ENCODE data around the gene DBNDD1. TPM values are rescaled to one million over a fixed set of nuclear protein-coding genes. Genes with fewer than 3 reads are reported as not detected.
"Not testable (repeated sequence)": the region's sequence is repeated elsewhere in the genome, so short reads cannot be mapped to it uniquely, and the experiment has no call there.

DBNDD1 gene
- total RNA-seq, 1 donor from 2014 or later: 4.2 TPM

DNA sequence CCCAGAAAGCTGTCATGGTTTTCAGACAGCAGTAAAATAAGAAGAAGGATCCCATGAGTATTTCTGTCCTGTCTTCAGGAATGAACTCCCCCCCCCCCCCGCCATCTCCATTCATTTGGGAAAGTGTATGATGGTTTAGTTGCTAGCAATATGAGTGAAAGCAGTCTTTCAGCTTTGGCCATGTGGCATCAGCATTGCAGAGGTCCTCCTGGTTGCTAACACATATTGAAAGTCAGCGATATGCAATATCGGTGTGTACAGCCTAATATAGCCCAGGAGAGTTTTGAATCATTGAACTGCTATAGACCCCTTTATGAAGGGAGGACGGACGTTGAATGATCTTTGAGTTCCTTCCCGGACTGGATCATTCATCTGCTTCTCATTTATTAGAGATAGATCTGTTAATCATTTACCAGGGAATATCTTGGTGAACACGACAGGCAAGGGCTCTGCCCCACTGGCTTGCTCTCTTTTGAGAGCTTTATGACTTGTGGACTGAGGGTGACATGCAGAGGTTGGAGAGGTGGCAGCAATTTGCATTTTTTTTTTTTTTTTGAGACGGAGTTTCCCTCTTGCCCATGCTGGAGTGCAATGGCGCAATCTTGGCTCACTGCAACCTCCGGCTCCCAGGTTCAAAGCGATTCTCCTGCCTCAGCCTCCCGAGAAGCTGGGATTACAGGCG lies 45.5 kb downstream of the DBNDD1 start:
- TF ChIP-seq, protein P1, sequence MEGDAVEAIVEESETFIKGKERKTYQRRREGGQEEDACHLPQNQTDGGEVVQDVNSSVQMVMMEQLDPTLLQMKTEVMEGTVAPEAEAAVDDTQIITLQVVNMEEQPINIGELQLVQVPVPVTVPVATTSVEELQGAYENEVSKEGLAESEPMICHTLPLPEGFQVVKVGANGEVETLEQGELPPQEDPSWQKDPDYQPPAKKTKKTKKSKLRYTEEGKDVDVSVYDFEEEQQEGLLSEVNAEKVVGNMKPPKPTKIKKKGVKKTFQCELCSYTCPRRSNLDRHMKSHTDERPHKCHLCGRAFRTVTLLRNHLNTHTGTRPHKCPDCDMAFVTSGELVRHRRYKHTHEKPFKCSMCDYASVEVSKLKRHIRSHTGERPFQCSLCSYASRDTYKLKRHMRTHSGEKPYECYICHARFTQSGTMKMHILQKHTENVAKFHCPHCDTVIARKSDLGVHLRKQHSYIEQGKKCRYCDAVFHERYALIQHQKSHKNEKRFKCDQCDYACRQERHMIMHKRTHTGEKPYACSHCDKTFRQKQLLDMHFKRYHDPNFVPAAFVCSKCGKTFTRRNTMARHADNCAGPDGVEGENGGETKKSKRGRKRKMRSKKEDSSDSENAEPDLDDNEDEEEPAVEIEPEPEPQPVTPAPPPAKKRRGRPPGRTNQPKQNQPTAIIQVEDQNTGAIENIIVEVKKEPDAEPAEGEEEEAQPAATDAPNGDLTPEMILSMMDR (IDR thresholded peaks at IDR 0.05): no peak
- no peaks in the 10 kb centered on the region for H3K27me3 ChIP-seq (ENCODE audit: low read depth)
- H3K36me3 ChIP-seq: peaks cover 14% of the 10 kb centered on the region
- ATAC-seq (no peak), DNase-seq (no peak)
- H3K4me3 ChIP-seq: peak overlapping the region; percentile 80
- no peaks in the 10 kb centered on the region for H3K9me3 ChIP-seq
- no peak overlapping the region for H3K27ac ChIP-seq
- peaks cover 32% of the 10 kb centered on the region for H3K4me1 ChIP-seq
- intact Hi-C loops (cut with DNase I): no loop called here

DNA sequence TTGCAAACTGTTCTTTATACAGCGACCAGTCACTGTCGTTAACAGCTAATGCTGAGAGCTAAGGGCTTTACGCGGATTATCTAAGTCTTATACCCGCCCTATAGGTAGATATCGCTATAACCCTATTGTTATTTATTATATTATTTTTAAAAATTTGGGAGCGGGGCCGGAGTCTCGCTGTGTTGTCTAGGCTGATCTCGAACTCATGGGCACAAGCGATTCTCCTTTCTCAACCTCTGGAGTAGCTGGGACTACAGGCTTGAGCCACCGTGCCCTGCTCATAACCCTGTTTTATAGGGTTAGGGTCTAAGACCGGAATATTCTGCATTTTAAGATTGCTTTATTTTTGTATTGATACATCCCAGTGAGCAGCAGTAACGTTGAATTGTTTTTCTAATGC lies 46.0 kb downstream of the DBNDD1 start:
- no peak for DNase-seq
- Histone ChIP-seq H3K27ac (peak overlapping the region; percentile 96), H3K36me3 (peaks cover 9% of the 10 kb centered on the region), H3K27me3 (ENCODE audit: low read depth) (no peaks in the 10 kb centered on the region), H3K4me3 (peak overlapping the region; percentile 80), H3K4me1 (peaks cover 32% of the 10 kb centered on the region), H3K9me3 (no peaks in the 10 kb centered on the region)
- intact Hi-C loops (cut with DNase I): no loop called here
- TF ChIP-seq, protein P1 (IDR thresholded peaks at IDR 0.05): no peak
- no peak for ATAC-seq

DNA sequence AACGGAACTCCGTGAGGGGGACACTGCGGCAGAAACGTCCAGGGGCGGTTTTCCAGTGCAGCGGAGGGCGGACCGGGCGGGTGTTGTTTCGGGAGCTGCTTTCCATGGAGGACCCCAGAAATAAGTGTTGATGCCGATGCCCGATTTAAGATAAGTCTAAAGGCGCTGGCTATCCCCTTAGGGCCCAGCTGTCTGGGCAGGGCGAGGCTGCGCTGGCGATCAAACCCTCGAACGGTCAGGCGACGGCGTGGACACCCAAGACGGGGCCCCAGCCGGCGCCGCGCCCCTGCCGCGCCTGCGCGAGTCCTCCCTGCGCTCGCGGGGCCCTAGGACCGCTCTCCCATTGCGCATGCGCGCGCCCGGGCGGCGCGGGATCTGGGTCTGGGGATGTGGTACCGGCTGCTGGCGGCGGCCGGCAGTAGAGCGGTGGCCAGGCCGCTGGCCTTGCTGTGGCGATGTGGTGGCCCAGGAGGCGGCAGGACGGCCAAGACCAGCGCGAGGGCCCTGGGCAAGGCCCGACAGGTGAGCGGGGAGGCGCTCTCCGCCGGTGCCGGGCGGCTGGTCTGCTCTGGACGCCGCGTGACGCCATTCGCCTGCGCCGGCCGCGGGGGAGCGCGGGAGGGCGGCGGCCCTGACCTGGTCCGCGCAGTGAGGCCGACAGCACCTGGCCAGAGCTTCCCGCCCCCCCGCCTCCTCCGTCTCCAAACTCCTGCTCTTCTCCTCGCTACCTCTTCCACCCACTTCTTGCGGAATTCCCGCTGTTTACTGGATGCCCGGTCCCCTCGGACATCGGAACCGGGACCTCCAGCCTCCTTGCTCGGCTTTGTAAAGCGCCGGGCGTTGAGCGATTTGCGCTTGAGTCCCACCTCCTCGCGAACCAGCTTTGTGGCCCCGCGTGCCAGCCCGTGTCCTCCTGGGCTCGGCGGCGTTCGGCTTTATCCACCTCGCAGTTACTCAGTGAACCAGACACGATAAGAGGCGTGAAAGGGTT lies 46.7 kb downstream of the DBNDD1 start:
- H3K4me3 ChIP-seq: peak overlapping the region; percentile 80
- peaks cover 32% of the 10 kb centered on the region for H3K4me1 ChIP-seq
- ATAC-seq (peak; percentile 98), DNase-seq (peak; percentile 96)
- H3K36me3 ChIP-seq: peaks cover 2% of the 10 kb centered on the region
- TF ChIP-seq, protein P1 (IDR thresholded peaks at IDR 0.05): peak; percentile 22
- intact Hi-C loops (cut with DNase I): no loop called here
- peak overlapping the region; percentile 96 for H3K27ac ChIP-seq
- no peaks in the 10 kb centered on the region for H3K9me3 ChIP-seq
- no peaks in the 10 kb centered on the region for H3K27me3 ChIP-seq (ENCODE audit: low read depth)

DNA sequence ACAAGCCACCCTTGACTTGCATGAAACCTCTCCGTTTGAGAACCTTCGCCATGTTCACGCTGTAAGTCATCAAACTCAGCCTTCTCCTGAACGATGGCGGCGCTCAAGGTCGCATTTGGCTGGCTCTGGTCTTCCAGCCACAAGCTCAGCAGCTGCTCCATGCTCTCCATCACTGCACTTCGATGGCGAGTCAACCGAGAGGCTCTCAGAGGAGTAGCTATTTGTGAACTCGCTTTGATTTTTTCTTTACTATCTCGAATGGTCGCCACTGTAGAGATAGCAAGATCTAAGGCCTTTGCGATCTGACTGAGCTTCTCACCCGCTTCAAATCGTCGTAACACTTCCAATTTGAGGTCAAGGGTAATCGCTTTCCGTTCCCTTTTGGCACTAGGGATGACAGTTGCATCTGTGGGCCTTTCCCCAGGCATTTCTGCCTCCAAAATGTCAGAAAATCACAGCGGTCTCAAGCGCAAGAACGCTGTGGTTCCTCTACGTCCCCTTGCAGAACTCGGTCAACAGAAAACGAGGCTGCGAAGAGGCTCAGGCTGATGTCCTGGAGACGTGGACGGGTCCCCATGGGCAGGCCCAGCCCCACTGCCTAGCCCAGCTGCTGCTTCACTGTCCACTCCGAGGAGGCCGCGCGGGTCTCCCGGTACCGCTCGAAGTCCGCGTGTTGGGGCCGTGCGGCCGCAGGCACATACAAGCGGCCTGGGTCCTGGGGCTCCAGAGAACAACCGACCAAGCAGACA lies 47.6 kb downstream of the DBNDD1 start:
- ATAC-seq: peak; percentile 44 to 47
- Histone ChIP-seq H3K36me3 (peaks cover 2% of the 10 kb centered on the region), H3K9me3 (no peaks in the 10 kb centered on the region), H3K4me1 (peaks cover 32% of the 10 kb centered on the region), H3K27me3 (ENCODE audit: low read depth) (no peaks in the 10 kb centered on the region), H3K4me3 (peak overlapping the region; percentile 80), H3K27ac (peak overlapping the region; percentile 96)
- intact Hi-C loops (cut with DNase I): no loop called here
- TF ChIP-seq, protein P1 (IDR thresholded peaks at IDR 0.05): no peak
- peak; percentile 65 for DNase-seq

DNA sequence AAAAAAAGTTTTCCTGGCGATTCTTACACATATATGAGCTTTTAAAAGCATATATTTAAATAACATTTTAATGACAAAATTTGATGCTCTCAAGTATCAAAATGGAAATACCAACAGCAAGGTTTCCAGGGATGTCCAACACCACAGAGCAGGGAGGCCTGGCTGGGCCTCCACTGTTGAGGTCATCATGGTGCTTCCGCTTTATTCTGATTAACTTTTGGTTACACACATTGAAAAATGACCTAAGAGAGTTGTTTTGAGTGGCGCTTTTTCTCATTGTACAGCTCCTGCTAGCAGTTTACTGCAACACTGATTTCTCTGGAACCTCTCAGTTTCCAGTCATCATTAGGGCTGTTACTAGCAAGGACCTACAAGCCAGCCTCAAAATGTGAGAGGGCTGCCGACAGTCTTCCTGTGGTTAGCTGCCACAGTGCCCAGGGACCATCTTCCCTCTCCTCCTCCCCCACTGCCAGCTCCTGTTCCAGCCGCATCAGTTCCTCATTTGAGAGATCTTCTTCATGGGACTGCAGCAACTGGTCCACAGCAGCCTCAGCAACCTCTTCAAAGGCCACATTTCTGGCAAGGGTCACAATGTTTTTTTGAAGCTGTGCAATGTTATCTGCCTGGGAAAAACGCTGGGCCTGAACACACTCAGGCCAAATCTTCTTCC lies 49.4 kb downstream of the DBNDD1 start:
- Histone ChIP-seq H3K4me1 (peaks cover 32% of the 10 kb centered on the region), H3K4me3 (no peak overlapping the region), H3K27ac (no peak overlapping the region), H3K27me3 (ENCODE audit: low read depth) (no peaks in the 10 kb centered on the region), H3K9me3 (no peaks in the 10 kb centered on the region), H3K36me3 (peaks cover 19% of the 10 kb centered on the region)
- TF ChIP-seq, protein P1 (IDR thresholded peaks at IDR 0.05): no peak
- intact Hi-C loops (cut with DNase I): no loop called here
- DNase-seq: no peak
- no peak for ATAC-seq

DNA sequence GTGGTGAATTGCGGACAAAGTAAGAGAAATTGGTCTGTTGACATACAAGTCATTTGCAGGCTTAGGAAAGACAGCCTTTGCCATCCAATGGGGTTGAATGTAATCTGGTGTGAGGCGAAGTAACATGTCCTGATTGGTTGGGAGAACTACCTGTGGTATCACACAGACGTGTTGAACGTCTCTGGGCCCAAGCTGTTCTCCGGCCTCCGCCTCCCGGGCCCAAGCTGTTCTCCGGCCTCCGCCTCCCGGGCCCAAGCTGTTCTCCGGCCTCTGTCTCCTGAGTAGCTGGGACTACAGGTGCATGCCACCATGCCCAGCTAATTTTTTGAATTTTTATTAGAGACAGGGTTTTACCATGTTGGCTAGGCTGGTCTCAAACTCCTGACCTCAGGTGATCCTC lies 51.2 kb downstream of the DBNDD1 start:
- DNase-seq; H3K27me3 ChIP-seq (ENCODE audit: low read depth); H3K27ac ChIP-seq; intact Hi-C loops (cut with DNase I); H3K4me3 ChIP-seq; H3K9me3 ChIP-seq; ATAC-seq: not testable (repeated sequence)
- H3K36me3 ChIP-seq: peaks cover 31% of the 10 kb centered on the region
- peaks cover 22% of the 10 kb centered on the region for H3K4me1 ChIP-seq

DNA sequence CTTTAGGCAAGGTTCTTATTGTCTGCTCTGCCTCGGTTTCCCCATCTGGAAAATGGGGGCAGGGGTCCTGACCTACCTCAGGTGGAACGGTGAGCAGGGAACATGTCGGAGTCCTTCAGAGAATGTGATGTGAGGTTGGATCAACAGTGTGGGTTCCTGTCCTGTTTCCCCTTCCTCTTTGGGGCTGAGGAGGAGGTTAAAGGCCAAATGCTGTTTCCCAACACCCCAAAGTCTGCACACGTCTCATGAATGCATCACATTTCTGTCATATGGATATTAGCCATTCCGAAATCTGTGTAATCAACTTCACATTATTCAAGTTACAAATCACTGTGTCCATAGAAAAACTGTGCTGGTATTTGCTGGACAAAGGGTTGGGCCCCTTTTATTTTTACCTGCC lies 51.8 kb downstream of the DBNDD1 start:
- H3K4me3 ChIP-seq; H3K27ac ChIP-seq; DNase-seq; H3K9me3 ChIP-seq; H3K27me3 ChIP-seq (ENCODE audit: low read depth); intact Hi-C loops (cut with DNase I): not testable (repeated sequence)
- Histone ChIP-seq H3K36me3 (peaks cover 32% of the 10 kb centered on the region), H3K4me1 (peaks cover 21% of the 10 kb centered on the region)
- ATAC-seq: peak in 1 of 2 donors; percentile 23
